Right lung (tissue), 5 donors: ENCODE data around the gene CD164. TPM values are rescaled to one million over a fixed set of nuclear protein-coding genes. Genes with fewer than 3 reads are reported as not detected.
"Not testable (repeated sequence)": the region's sequence is repeated elsewhere in the genome, so short reads cannot be mapped to it uniquely, and the experiment has no call there.

ENCODE experiments used
- DNase-seq, 2 donors: peaks; one replicate each; pipeline ENCODE4 v3.0.0-alpha.2; 2013
- polyA plus RNA-seq, 5 donors: library from polyadenylated mRNA; unstranded; fragments of 120-200 nt; gene quantifications; one replicate each; pipeline versions ENCODE4 v1.2.1 to v1.2.3, GENCODE V29; 2013; ENCODE audit warnings: inconsistent platforms in 1 of 5, low replicate concordance in 1 of 5; ENCODE audit not compliant: insufficient read length in 5 of 5, insufficient read depth in 1 of 5

Gene CD164
- polyA plus RNA-seq, 5 donors, result 190 to 336 (median 303) TPM

- DNase-seq, result peak; percentile 20 to 40
Observed at GRCh38 chr6:109381061-109381746, 1.1 kb downstream of the CD164 start.

- DNase-seq, result no peak
Observed at GRCh38 chr6:109379711-109380110, 2.6 kb downstream of the CD164 start.

GRCh38 chr6:109377717-109378116 is 4.5 kb downstream of the CD164 start:
- DNase-seq, result no peak

GRCh38 chr6:109374326-109374892 is 7.9 kb downstream of the CD164 start:
- DNase-seq, result no peak

GRCh38 chr6:109373762-109374161 is 8.5 kb downstream of the CD164 start:
- DNase-seq, result no peak

GRCh38 chr6:109373331-109373730 is 8.9 kb downstream of the CD164 start:
- no peak for DNase-seq

GRCh38 chr6:109372130-109372529 is 10.1 kb downstream of the CD164 start:
- no peak for DNase-seq

- DNase-seq, result no peak
Observed at GRCh38 chr6:109370792-109371191, 11.5 kb downstream of the CD164 start.

- no peak for DNase-seq
Observed at GRCh38 chr6:109370336-109370735, 11.9 kb downstream of the CD164 start.

- no peak for DNase-seq
Observed at GRCh38 chr6:109369728-109370127, 12.5 kb downstream of the CD164 start.

GRCh38 chr6:109364382-109365078 is 17.7 kb downstream of the CD164 start:
- DNase-seq, result not testable (repeated sequence)

GRCh38 chr6:109363753-109364152 is 18.5 kb downstream of the CD164 start:
- DNase-seq, result no peak

GRCh38 chr6:109362102-109362884 is 20.0 kb downstream of the CD164 start:
- DNase-seq, result no peak

GRCh38 chr6:109360791-109361190 is 21.5 kb downstream of the CD164 start:
- no peak for DNase-seq

- no peak for DNase-seq
Observed at GRCh38 chr6:109360281-109360680, 22.0 kb downstream of the CD164 start.

- DNase-seq, result no peak
Observed at GRCh38 chr6:109359248-109359647, 23.0 kb downstream of the CD164 start.

- no peak for DNase-seq
Observed at GRCh38 chr6:109358204-109358603, 24.1 kb downstream of the CD164 start.

- DNase-seq, result no peak
Observed at GRCh38 chr6:109356237-109356636, 26.0 kb downstream of the CD164 start.

- DNase-seq, result no peak
Observed at GRCh38 chr6:109351231-109352130, 30.8 kb downstream of the CD164 start.

GRCh38 chr6:109349419-109349987 is 32.8 kb downstream of the CD164 start:
- DNase-seq, result peak; percentile 65 to 69

GRCh38 chr6:109348226-109348625 is 34.0 kb downstream of the CD164 start:
- DNase-seq, result no peak
